GM23248 (cell line): ENCODE measurements around the gene ELMO3.

Source experiments
- EZH2 ChIP-seq: fragments of 200-600 bp; sonication (generic); IDR thresholded peaks from 2 replicates; pipeline ENCODE4 v1.6.1; 2018; ENCODE audit warnings: antibody characterized with exemption, mild to moderate bottlenecking; ENCODE audit not compliant: insufficient read depth, poor library complexity, severe bottlenecking
- EZH2phosphoT487 ChIP-seq: fragments of 200-600 bp; sonication (generic); IDR thresholded peaks from 2 replicates; pipeline ENCODE4 v1.6.1; 2018; ENCODE audit warnings: antibody characterized with exemption, moderate library complexity, mild to moderate bottlenecking, low read depth; ENCODE audit not compliant: insufficient read depth

- TF ChIP-seq EZH2 (no peak), EZH2phosphoT487 (no peak)
Observed at GRCh38 chr16:67249178-67250044, 50.5 kb downstream of the ELMO3 start.
